ENCODE results near the gene RRP1. TPM values are rescaled to one million over a fixed set of nuclear protein-coding genes. Genes with fewer than 3 reads are reported as not detected.

RRP1 gene
- total RNA-seq, 3 donors from 2014 or later, result 15.9 to 16.3 (median 16.3) TPM

GRCh38 chr21:43781846-43782245 is 7.5 kb upstream of the RRP1 start:
- ATAC-seq, result no peak

GRCh38 chr21:43782431-43783097 is 6.8 kb upstream of the RRP1 start:
- no peak overlapping the region for H3K4me3 ChIP-seq
- H3K4me1 ChIP-seq (ENCODE audit: low read depth), result peaks cover 3% of the 10 kb centered on the region
- no peak for DNase-seq
- intact Hi-C loops (cut with DNase I, micrococcal nuclease), result no loop called here
- no peak for ATAC-seq
- no peaks in the 10 kb centered on the region for H3K9me3 ChIP-seq
- TF ChIP-seq CTCF (IDR thresholded peaks at IDR 0.05), result no peak
- H3K36me3 ChIP-seq (ENCODE audit: low read depth), result no peaks in the 10 kb centered on the region

More at GRCh38 chr21:43781846-43782245, 7.5 kb upstream of the RRP1 start:
- no peak for DNase-seq
- Histone ChIP-seq H3K4me3 (no peak overlapping the region), H3K4me1 (ENCODE audit: low read depth) (peaks cover 3% of the 10 kb centered on the region), H3K9me3 (no peaks in the 10 kb centered on the region), H3K36me3 (ENCODE audit: low read depth) (no peaks in the 10 kb centered on the region)
- intact Hi-C loops (cut with DNase I, micrococcal nuclease), result no loop called here
- no peak for TF ChIP-seq CTCF (IDR thresholded peaks at IDR 0.05)

- H3K36me3 ChIP-seq (ENCODE audit: low read depth), result no peaks in the 10 kb centered on the region
- no peak for ATAC-seq
- DNase-seq, result no peak
- peaks cover 3% of the 10 kb centered on the region for H3K4me1 ChIP-seq (ENCODE audit: low read depth)
- no peak overlapping the region for H3K4me3 ChIP-seq
- no peak for TF ChIP-seq CTCF (IDR thresholded peaks at IDR 0.05)
- H3K9me3 ChIP-seq, result no peaks in the 10 kb centered on the region
- intact Hi-C loops (cut with DNase I, micrococcal nuclease), result no loop called here
Observed at GRCh38 chr21:43783098-43783700, 6.2 kb upstream of the RRP1 start.

GRCh38 chr21:43785134-43785533 is 4.2 kb upstream of the RRP1 start:
- Histone ChIP-seq H3K4me3 (no peak overlapping the region), H3K4me1 (ENCODE audit: low read depth) (peaks cover 5% of the 10 kb centered on the region), H3K36me3 (ENCODE audit: low read depth) (no peaks in the 10 kb centered on the region), H3K9me3 (no peaks in the 10 kb centered on the region)
- DNase-seq, result no peak
- intact Hi-C loops (cut with DNase I, micrococcal nuclease), result no loop called here
- ATAC-seq, result no peak
- no peak for TF ChIP-seq CTCF (IDR thresholded peaks at IDR 0.05)

- DNase-seq (no peak), ATAC-seq (no peak)
- intact Hi-C loops (cut with DNase I, micrococcal nuclease), result no loop called here
- no peaks in the 10 kb centered on the region for H3K9me3 ChIP-seq
- H3K4me3 ChIP-seq, result no peak overlapping the region
- H3K4me1 ChIP-seq (ENCODE audit: low read depth), result peaks cover 13% of the 10 kb centered on the region
- H3K36me3 ChIP-seq (ENCODE audit: low read depth), result no peaks in the 10 kb centered on the region
- TF ChIP-seq CTCF (IDR thresholded peaks at IDR 0.05), result no peak
Observed at GRCh38 chr21:43786300-43786806, 3.0 kb upstream of the RRP1 start.

Measured in mucosa of descending colon (tissue), 3 donors.